Astrocyte of the spinal cord (primary cell): ENCODE results near the gene INPP5F.

Experiments used
- DNase-seq: peaks from one replicate; pipeline ENCODE4 v3.0.0; 2011; ENCODE audit warnings: low read depth, low spot score
- H3K4me3 ChIP-seq: 2 replicates; pipeline ENCODE4 v1.5.1; 2011; ENCODE audit warnings: low read depth, mild to moderate bottlenecking, low read length, moderate library complexity
- CTCF ChIP-seq: IDR thresholded peaks from 2 replicates; pipeline ENCODE4 v1.5.1; 2012; ENCODE audit warnings: low read depth, mild to moderate bottlenecking, low read length, inconsistent platforms
- in situ Hi-C: cut with HindIII; loops from 2 replicates; pipeline ENCODE4 v1.10.0; 2017; ENCODE audit warnings: low sequenced_read_pairs

INPP5F gene

GRCh38 chr10:119801998-119802538, 76.2 kb downstream of the INPP5F start:
- no peak for TF ChIP-seq CTCF
- no peak overlapping the region for H3K4me3 ChIP-seq
- in situ Hi-C loops = no loop called here

GRCh38 chr10:119803264-119803663, 77.4 kb downstream of the INPP5F start:
- no peak overlapping the region for H3K4me3 ChIP-seq
- DNase-seq = peak; percentile 61
- no peak for TF ChIP-seq CTCF
- in situ Hi-C loops = no loop called here

More at GRCh38 chr10:119801998-119802538, 76.2 kb downstream of the INPP5F start:
- DNase-seq = no peak

GRCh38 chr10:119805702-119806230, 79.9 kb downstream of the INPP5F start:
- TF ChIP-seq CTCF = no peak
- peak; percentile 35 for DNase-seq
- no peak overlapping the region for H3K4me3 ChIP-seq
- in situ Hi-C loops = no loop called here

- H3K4me3 ChIP-seq = no peak overlapping the region
- in situ Hi-C loops = no loop called here
- no peak for DNase-seq
- TF ChIP-seq CTCF = no peak
Observed at GRCh38 chr10:119806334-119807130, 80.7 kb downstream of the INPP5F start.

- no peak for TF ChIP-seq CTCF
- in situ Hi-C loops = no loop called here
- DNase-seq = peak; percentile 86
- no peak overlapping the region for H3K4me3 ChIP-seq
Observed at GRCh38 chr10:119807960-119808697, 82.3 kb downstream of the INPP5F start.

GRCh38 chr10:119811122-119811521, 85.3 kb downstream of the INPP5F start:
- in situ Hi-C loops = no loop called here
- no peak for TF ChIP-seq CTCF
- no peak for DNase-seq
- H3K4me3 ChIP-seq = no peak overlapping the region
